Spleen (tissue), 7 donors: Measurements from ENCODE around the gene NUP214.

Experiments used
- POLR2A ChIP-seq, 3 donors: fragments of 450-650 bp; IDR thresholded peaks; one replicate each; pipeline ENCODE4 v1.5.1; 2017; ENCODE audit warnings: antibody characterized with exemption in 3 of 3, mild to moderate bottlenecking in 1 of 3
- TF ChIP-seq, protein P1 (sequence below), 11 experiments: fragments of 200-600 bp in 7 of 11; fragments of 450-650 bp in 4 of 11; sonication (generic) in 4 of 11; IDR thresholded peaks in 8 of 11; conservative IDR thresholded peaks in 3 of 11; 1 replicate in 7 of 11; 2 replicates in 4 of 11; pipeline versions ENCODE4 v1.4.0 to v1.8.0; 2016 to 2021; ENCODE audit warnings: antibody characterized with exemption in 11 of 11, inconsistent platforms in 4 of 11, mild to moderate bottlenecking in 1 of 11
- donor health status: DM: no; HTN: no; CAD: no; lungs with moderate emphysema.
- donor health status: DM: no; HTN: no; CAD: no.
- donor health status: DM: no; HTN: no; CAD: no.

DNA sequence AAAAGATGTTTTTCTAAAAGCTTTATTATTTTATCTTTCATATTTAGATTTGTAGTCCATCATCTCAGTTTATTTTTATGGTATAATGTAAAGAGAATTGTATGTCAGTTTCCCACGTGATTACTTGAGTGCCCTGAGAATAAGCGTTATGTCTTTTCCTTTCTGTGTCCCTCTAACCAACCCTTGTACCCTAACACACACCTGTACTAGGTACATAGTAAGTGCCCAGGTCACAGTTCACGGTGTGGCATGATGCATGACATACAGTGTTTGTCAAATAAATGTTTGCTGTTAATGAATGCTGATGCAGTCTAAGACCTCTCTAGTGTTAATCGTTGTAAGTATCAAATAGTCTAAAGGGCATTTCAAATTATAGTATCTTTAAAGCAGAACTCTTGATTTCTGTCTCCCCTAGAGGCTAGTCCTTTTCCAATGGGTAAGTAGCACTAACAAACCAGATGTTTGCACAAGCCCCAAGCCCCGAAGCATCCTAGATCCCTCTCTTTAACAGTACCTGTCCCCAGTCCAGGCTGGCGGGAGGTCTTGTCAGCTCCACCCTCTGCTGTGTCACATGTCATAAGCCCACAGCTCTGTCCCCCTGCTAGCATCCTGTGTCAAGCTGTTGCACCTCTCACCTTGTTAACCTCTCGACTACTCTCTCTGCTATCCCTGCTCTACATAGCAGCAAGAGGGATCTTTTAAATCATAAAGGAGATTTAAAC lies 23.7 kb downstream of the NUP214 start:
- TF ChIP-seq POLR2A (IDR thresholded peaks at IDR 0.05) = no peak
- TF ChIP-seq, protein P1, sequence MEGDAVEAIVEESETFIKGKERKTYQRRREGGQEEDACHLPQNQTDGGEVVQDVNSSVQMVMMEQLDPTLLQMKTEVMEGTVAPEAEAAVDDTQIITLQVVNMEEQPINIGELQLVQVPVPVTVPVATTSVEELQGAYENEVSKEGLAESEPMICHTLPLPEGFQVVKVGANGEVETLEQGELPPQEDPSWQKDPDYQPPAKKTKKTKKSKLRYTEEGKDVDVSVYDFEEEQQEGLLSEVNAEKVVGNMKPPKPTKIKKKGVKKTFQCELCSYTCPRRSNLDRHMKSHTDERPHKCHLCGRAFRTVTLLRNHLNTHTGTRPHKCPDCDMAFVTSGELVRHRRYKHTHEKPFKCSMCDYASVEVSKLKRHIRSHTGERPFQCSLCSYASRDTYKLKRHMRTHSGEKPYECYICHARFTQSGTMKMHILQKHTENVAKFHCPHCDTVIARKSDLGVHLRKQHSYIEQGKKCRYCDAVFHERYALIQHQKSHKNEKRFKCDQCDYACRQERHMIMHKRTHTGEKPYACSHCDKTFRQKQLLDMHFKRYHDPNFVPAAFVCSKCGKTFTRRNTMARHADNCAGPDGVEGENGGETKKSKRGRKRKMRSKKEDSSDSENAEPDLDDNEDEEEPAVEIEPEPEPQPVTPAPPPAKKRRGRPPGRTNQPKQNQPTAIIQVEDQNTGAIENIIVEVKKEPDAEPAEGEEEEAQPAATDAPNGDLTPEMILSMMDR (IDR thresholded peaks at IDR 0.05 in 8 of 11, conservative IDR thresholded peaks at IDR 0.05 in 3 of 11) = no peak
